PC-9 (cell line): ENCODE data around the gene EXOC4. TPM values are rescaled to one million over a fixed set of nuclear protein-coding genes. Genes with fewer than 3 reads are reported as not detected.

Experiments used
- BruUV-seq: library from RNA; stranded (reverse); fragments of 400-500 nt; replicated peaks from 2 replicates; lab custom pipeline; 2021; lab: Mats Ljungman, UMichigan
- CTCF ChIA-PET: fragments of 300-600 bp; sonication (Branson Sonifier 250); formaldehyde crosslinking; loops from one replicate; lab custom pipeline; 2022; ENCODE audit warnings: antibody characterized with exemption; lab: Charles Lee
- POLR2A ChIA-PET: fragments of 300-600 bp; sonication (Branson Sonifier 250); formaldehyde crosslinking; loops from one replicate; lab custom pipeline; 2022; ENCODE audit warnings: antibody characterized with exemption; ENCODE audit not compliant: unreplicated experiment; lab: Charles Lee
- DNase-seq, 2 experiments: peaks; one replicate each; pipeline versions ENCODE4 v3.0.0 to v3.0.0-alpha.2; 2015 to 2022; ENCODE audit warnings: mixed read lengths in 1 of 2
- H2AFZ ChIP-seq: fragments of 200-600 bp; sonication (generic); 2 replicates; pipeline ENCODE4 v1.8.1; 2017; ENCODE audit warnings: antibody characterized with exemption
- H3F3A ChIP-seq: fragments of 200-600 bp; sonication (generic); 2 replicates; pipeline ENCODE4 v1.8.1; 2017; ENCODE audit warnings: antibody characterized with exemption, mild to moderate bottlenecking, low read depth; ENCODE audit not compliant: insufficient read depth
- H3K27ac ChIP-seq: fragments of 200-600 bp; sonication (generic); 2 replicates; pipeline ENCODE4 v1.6.1; 2016; ENCODE audit warnings: mixed run types
- H3K27me3 ChIP-seq: fragments of 200-600 bp; sonication (generic); 2 replicates; pipeline ENCODE4 v1.6.1; 2016; ENCODE audit warnings: low read depth, mixed run types; ENCODE audit not compliant: insufficient read depth
- H3K36me3 ChIP-seq: fragments of 200-600 bp; sonication (generic); 2 replicates; pipeline ENCODE4 v1.6.1; 2016; ENCODE audit warnings: low read depth, mixed run types
- H3K4me1 ChIP-seq: fragments of 200-600 bp; sonication (generic); replicated peaks from 2 replicates; pipeline ENCODE4 v1.6.1; 2016; ENCODE audit warnings: mixed run types; ENCODE audit not compliant: insufficient read depth
- H3K4me2 ChIP-seq: fragments of 200-600 bp; sonication (generic); 2 replicates; pipeline ENCODE4 v1.6.1; 2017; ENCODE audit warnings: mixed run types
- H3K4me3 ChIP-seq: fragments of 200-600 bp; sonication (generic); 2 replicates; pipeline ENCODE4 v1.6.1; 2016; ENCODE audit warnings: mixed run types
- H3K79me2 ChIP-seq: fragments of 200-600 bp; sonication (generic); 2 replicates; pipeline ENCODE4 v1.6.1; 2017; ENCODE audit warnings: low read depth, mixed run types
- H3K9me2 ChIP-seq: fragments of 200-600 bp; sonication (generic); 2 replicates; pipeline ENCODE4 v1.8.1; 2017; ENCODE audit warnings: mild to moderate bottlenecking; ENCODE audit not compliant: insufficient read depth
- H3K9me3 ChIP-seq: fragments of 200-600 bp; sonication (generic); 2 replicates; pipeline ENCODE4 v1.8.1; 2016; ENCODE audit warnings: low read depth; ENCODE audit not compliant: insufficient read depth
- H4K20me1 ChIP-seq: fragments of 200-600 bp; sonication (generic); 2 replicates; pipeline ENCODE4 v1.8.1; 2017; ENCODE audit not compliant: insufficient read depth
- CTCF ChIP-seq: fragments of 200-600 bp; sonication (generic); conservative IDR thresholded peaks from 2 replicates; pipeline ENCODE4 v1.6.1; 2017; ENCODE audit warnings: mixed run types, antibody characterized with exemption, mild to moderate bottlenecking, moderate library complexity
- EZH2 ChIP-seq: fragments of 200-600 bp; sonication (generic); IDR thresholded peaks from 2 replicates; pipeline ENCODE4 v1.8.0; 2017; ENCODE audit warnings: antibody characterized with exemption, low read depth
- intact Hi-C: fragments of 100-400 bp; cut with micrococcal nuclease; formaldehyde crosslinking; loops from one replicate; pipeline ENCODE4 v1.10.0; 2022; ENCODE audit not compliant: unreplicated experiment
- total RNA-seq: library from RNA; stranded (reverse); gene quantifications from 2 replicates; pipeline ENCODE4 v1.2.3, GENCODE V29; 2021

Gene EXOC4
- total RNA-seq, 1 experiment from 2014 or later: 101 TPM

GRCh38 chr7:133572087-133572486 is 319.2 kb downstream of the EXOC4 start:
- no peak overlapping the region for H3K4me2 ChIP-seq
- 0 out of 2 replicates have a peak, but pooled peaks cover 4% of the 10 kb centered on the region for H3F3A ChIP-seq
- ChIA-PET POLR2A (no interaction called here), CTCF (no interaction called here)
- intact Hi-C loops: no loop called here
- no peak overlapping the region for H3K4me3 ChIP-seq
- no peaks in the 10 kb centered on the region for H4K20me1 ChIP-seq
- no peaks in the 10 kb centered on the region for H3K9me2 ChIP-seq
- peaks cover 5% of the 10 kb centered on the region for H3K4me1 ChIP-seq
- no peak for DNase-seq
- H3K36me3 ChIP-seq: no peaks in the 10 kb centered on the region
- no peak overlapping the region for H2AFZ ChIP-seq
- no peaks in the 10 kb centered on the region for H3K79me2 ChIP-seq
- H3K27ac ChIP-seq: no peak overlapping the region
- H3K27me3 ChIP-seq: no peaks in the 10 kb centered on the region
- BruUV-seq: no TSS peak
- H3K9me3 ChIP-seq: no peaks in the 10 kb centered on the region
- TF ChIP-seq CTCF (no peak), EZH2 (no peak)

DNA sequence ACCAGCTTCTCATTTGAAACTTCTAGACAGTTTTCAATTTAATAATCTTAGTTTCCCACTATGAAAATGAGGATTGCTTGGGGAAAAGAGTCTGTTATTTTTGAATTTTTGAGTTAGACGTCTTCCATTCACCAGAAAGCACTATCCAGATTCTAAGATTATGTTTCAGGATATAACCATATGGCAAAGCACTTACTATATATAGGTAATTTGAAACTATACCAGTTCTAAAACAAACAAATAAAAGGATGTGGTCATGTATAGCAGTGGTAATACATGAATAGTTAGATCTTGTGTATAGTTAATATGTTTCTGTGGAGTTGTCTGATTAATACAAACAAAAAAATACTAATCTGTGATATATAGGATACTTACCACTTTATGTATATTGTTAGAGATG is 320.0 kb downstream of the EXOC4 start:
- Histone ChIP-seq H3K27ac (no peak overlapping the region), H3K79me2 (no peaks in the 10 kb centered on the region), H3K4me2 (no peak overlapping the region), H4K20me1 (no peaks in the 10 kb centered on the region), H3K9me2 (no peaks in the 10 kb centered on the region), H3F3A (0 out of 2 replicates have a peak, but pooled peaks cover 6% of the 10 kb centered on the region), H2AFZ (no peak overlapping the region), H3K4me1 (peaks cover 5% of the 10 kb centered on the region), H3K9me3 (no peaks in the 10 kb centered on the region), H3K27me3 (no peaks in the 10 kb centered on the region), H3K4me3 (no peak overlapping the region), H3K36me3 (no peaks in the 10 kb centered on the region)
- ChIA-PET POLR2A (no interaction called here), CTCF (no interaction called here)
- intact Hi-C loops: no loop called here
- no peak for DNase-seq
- TF ChIP-seq CTCF (no peak), EZH2 (no peak)
- no TSS peak for BruUV-seq

- H3K4me1 ChIP-seq: peaks cover 5% of the 10 kb centered on the region
- CTCF ChIA-PET: interaction anchor here (0.6 kb wide), 1 partner anchor 281 kb away, joined by 3 read pairs; no protein-coding TSS in a partner anchor
Observed at GRCh38 chr7:133573554-133574265, 320.8 kb downstream of the EXOC4 start.

More at GRCh38 chr7:133573554-133574265, 320.8 kb downstream of the EXOC4 start:
- intact Hi-C loops: no loop called here
- Histone ChIP-seq H3K9me3 (no peaks in the 10 kb centered on the region), H3K4me3 (no peak overlapping the region), H3K36me3 (no peaks in the 10 kb centered on the region), H3K27ac (no peak overlapping the region), H2AFZ (no peak overlapping the region), H3K9me2 (no peaks in the 10 kb centered on the region), H3K4me2 (no peak overlapping the region), H4K20me1 (no peaks in the 10 kb centered on the region), H3K27me3 (no peaks in the 10 kb centered on the region), H3K79me2 (no peaks in the 10 kb centered on the region), H3F3A (0 out of 2 replicates have a peak, but pooled peaks cover 6% of the 10 kb centered on the region)
- no peak for DNase-seq
- POLR2A ChIA-PET: interaction anchor here (0.7 kb wide), 1 partner anchor 314 kb away, joined by 6 read pairs; no protein-coding TSS in a partner anchor
- TF ChIP-seq EZH2 (no peak), CTCF (no peak)
- BruUV-seq: no TSS peak
